ENCODE measurements around the gene MCM10. TPM values are rescaled to one million over a fixed set of nuclear protein-coding genes. Genes with fewer than 3 reads are reported as not detected.

The MCM10 gene
- total and polyA plus RNA-seq, 10 of the 15 experiments (the other 5 are each of a cell fraction or from before 2014, with no cell fraction given) = 5.8 to 35.1 (median 23.7) TPM

- no peak for TF ChIP-seq BCLAF1 (IDR thresholded peaks at IDR 0.05)
- TF ChIP-seq CHD2 (IDR thresholded peaks at IDR 0.05; ENCODE audit: borderline replicate concordance, low read depth, low read length) = no peak
Observed at GRCh38 chr10:13188593-13188992, 27.2 kb downstream of the MCM10 start (continued).

GRCh38 chr10:13189961-13190360 is 28.6 kb downstream of the MCM10 start:
- no peak overlapping the region for H3K27ac ChIP-seq (ENCODE audit: control insufficient read depth, insufficient read depth)
- FAIRE-seq (no peak), DNase-seq (ENCODE audit: low read depth, low spot score) (no peak), ATAC-seq (no peak)
- H3K4me2 ChIP-seq (ENCODE audit: control insufficient read depth, insufficient read depth) = no peak overlapping the region
- ChIA-PET RAD21 (ENCODE audit: unreplicated experiment) (no interaction called here), CTCF (interaction anchor here (0.6 kb wide), 1 partner anchor 78 kb away, joined by 3 read pairs; no protein-coding TSS in a partner anchor), POLR2A (interaction anchor here (1.1 kb wide), 1 partner anchor 10 kb away, joined by 3 read pairs; no protein-coding TSS in a partner anchor), SMC1A (ENCODE audit: uncharacterized antibody, unreplicated experiment) (no interaction called here)
- no peaks in the 10 kb centered on the region for H3K79me2 ChIP-seq (ENCODE audit: control insufficient read depth, insufficient read depth, low read length)
- no TSS peak for BruUV-seq (replicated peaks)
- H3K9ac ChIP-seq (ENCODE audit: control insufficient read depth, insufficient read depth, low read length) = no peak overlapping the region
- H3K36me3 ChIP-seq (ENCODE audit: control insufficient read depth in 2 of 2, insufficient read depth in 2 of 2, low read length in 1 of 2) = peaks cover 8 to 18% of the 10 kb centered on the region in 2 experiments
- 98% methylated on average over 4 of the region's 4 CpGs for WGBS (ENCODE audit: insufficient coverage, insufficient replicate concordance, low lambda C conversion rate, missing lambda C conversion rate)
- H4K20me1 ChIP-seq (ENCODE audit: control insufficient read depth, insufficient read depth) = no peaks in the 10 kb centered on the region
- H3K27me3 ChIP-seq (replicated peaks in 1 of 2; ENCODE audit: control insufficient read depth in 2 of 2, insufficient read depth in 2 of 2, low read length in 1 of 2) = no peaks in the 10 kb centered on the region
- in situ Hi-C loops (cut with MboI) = no loop called here
- no peak overlapping the region for H3K4me3 ChIP-seq
- H2AFZ ChIP-seq (ENCODE audit: control insufficient read depth, low read depth, low read length) = no peak overlapping the region
- intact Hi-C loops (cut with micrococcal nuclease; ENCODE audit: unreplicated experiment) = no loop called here
- H3K4me1 ChIP-seq (ENCODE audit: control insufficient read depth, insufficient read depth, low read length) = no peaks in the 10 kb centered on the region
- no peaks in the 10 kb centered on the region for H3K9me3 ChIP-seq (replicated peaks; ENCODE audit: control insufficient read depth, insufficient read depth, low read length)
- TF ChIP-seq SREBF2 (IDR thresholded peaks at IDR 0.05; ENCODE audit: low read length) = no peak
- no peak for TF ChIP-seq HDAC6 (IDR thresholded peaks at IDR 0.05; ENCODE audit: unreplicated experiment)
- TF ChIP-seq TCF7 (IDR thresholded peaks at IDR 0.05; ENCODE audit: borderline replicate concordance) = no peak
- no peak for TF ChIP-seq BCL11A (IDR thresholded peaks at IDR 0.05; ENCODE audit: low read depth, low read length)
- TF ChIP-seq RFX5 (IDR thresholded peaks at IDR 0.05; ENCODE audit: low read depth, low read length) = no peak
- no peak for TF ChIP-seq GATAD2B (conservative IDR thresholded peaks at IDR 0.05; ENCODE audit: low read depth)
- TF ChIP-seq SPI1 (IDR thresholded peaks at IDR 0.05; ENCODE audit: borderline replicate concordance, insufficient read depth, low read depth, low read length) = no peak
- no peak for TF ChIP-seq CTCF (IDR thresholded peaks at IDR 0.05 in 2 of 3, conservative IDR thresholded peaks at IDR 0.05 in 1 of 3; ENCODE audit: control insufficient read depth in 2 of 3, extremely low read depth in 1 of 3, insufficient read depth in 1 of 3, low read depth in 3 of 3, low read length in 3 of 3)
- no peak for TF ChIP-seq YBX1 (IDR thresholded peaks at IDR 0.05)
- no peak for TF ChIP-seq ZSCAN29 (IDR thresholded peaks at IDR 0.05)
- TF ChIP-seq PRDM15 (CRISPR knock-in tag; IDR thresholded peaks at IDR 0.05) = no peak

Measured in GM12878 (cell line).